GM11168 (cell line): ENCODE results near the gene KRT6A.

Experiments
- in situ Hi-C: fragments of 300-500 bp; cut with MboI; formaldehyde crosslinking; loops from one replicate; pipeline ENCODE4 v1.12.0; 2022; ENCODE audit warnings: low sequenced_read_pairs; ENCODE audit not compliant: unreplicated experiment

Gene KRT6A

GRCh38 chr12:52438305-52439301, 54.5 kb downstream of the KRT6A start:
- in situ Hi-C loops, result no loop called here

DNA sequence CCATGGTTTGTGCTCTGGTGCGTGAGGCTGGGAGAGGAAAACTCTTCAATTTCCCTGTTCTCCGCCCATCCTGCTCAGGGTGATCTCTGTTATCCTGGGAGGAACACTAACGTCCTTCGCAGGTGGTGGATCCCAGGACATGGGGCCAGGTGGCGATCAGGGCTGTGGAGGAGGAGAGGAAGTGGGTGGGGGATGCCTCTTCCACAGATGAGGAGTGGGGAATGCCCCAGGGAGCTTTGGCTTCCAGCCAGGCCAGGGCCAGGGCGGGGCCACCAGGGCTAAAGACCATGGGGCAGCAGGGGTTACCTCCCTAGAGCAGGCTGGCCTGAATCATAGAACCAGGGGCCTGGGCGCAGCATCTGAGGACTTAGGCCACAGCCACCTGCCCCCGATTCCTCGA, 55.5 kb downstream of the KRT6A start:
- in situ Hi-C loops, result no loop called here
